Right atrium auricular region (tissue), 2 donors: ENCODE data around the gene SLC49A4. TPM values are rescaled to one million over a fixed set of nuclear protein-coding genes. Genes with fewer than 3 reads are reported as not detected.

Experiments used
- DNase-seq: peaks from one replicate; pipeline ENCODE4 v3.0.0-alpha.2; 2019; ENCODE audit warnings: low spot score
- H3K27ac ChIP-seq, 2 donors: fragments of 200-600 bp; sonication (generic); 1 replicate in 1 of 2; 2 replicates in 1 of 2; pipeline ENCODE4 v1.5.1; 2016 to 2019
- H3K27me3 ChIP-seq, 2 donors: fragments of 200-600 bp; sonication (generic); one replicate each; pipeline versions ENCODE4 v1.5.1 to v1.6.0; 2017 to 2019
- H3K36me3 ChIP-seq: fragments of 200-600 bp; sonication (generic); one replicate; pipeline ENCODE4 v1.5.1; 2016
- H3K4me1 ChIP-seq, 2 donors: fragments of 200-600 bp; sonication (generic); one replicate each; pipeline versions ENCODE4 v1.5.1 to v1.6.0; 2017 to 2019
- H3K4me3 ChIP-seq, 2 donors: fragments of 200-600 bp; sonication (generic); 1 replicate in 1 of 2; 2 replicates in 1 of 2; pipeline ENCODE4 v1.5.1; 2017 to 2019; ENCODE audit warnings: mild to moderate bottlenecking in 1 of 2, moderate library complexity in 1 of 2
- H3K9me3 ChIP-seq, 2 donors: fragments of 200-600 bp; sonication (generic); one replicate each; pipeline ENCODE4 v1.5.1; 2019
- CTCF ChIP-seq, 2 donors: fragments of 200-600 bp; sonication (generic); IDR thresholded peaks; one replicate each; pipeline ENCODE4 v1.5.1; 2019; ENCODE audit warnings: antibody characterized with exemption in 2 of 2
- total RNA-seq, 2 donors: library from RNA; depleted of rRNA; stranded (reverse); fragments of >200 nt; gene quantifications; one replicate each; pipeline ENCODE4 v1.1.0, GENCODE V29; 2016

SLC49A4 gene
- total RNA-seq, 2 donors from 2014 or later, result 22.9 to 25.7 TPM

- Histone ChIP-seq H3K27me3 (no peaks in the 10 kb centered on the region), H3K9me3 (no peaks in the 10 kb centered on the region), H3K4me1 (no peaks in the 10 kb centered on the region), H3K27ac (no peak overlapping the region), H3K4me3 (no peak overlapping the region), H3K36me3 (no peaks in the 10 kb centered on the region)
- DNase-seq, result no peak
- no peak for TF ChIP-seq CTCF (IDR thresholded peaks at IDR 0.05)
These were observed 118.8 kb downstream of the SLC49A4 start for GRCh38 chr3:122913539-122914100.

- Histone ChIP-seq H3K27ac (no peak overlapping the region), H3K4me3 (no peak overlapping the region), H3K27me3 (no peaks in the 10 kb centered on the region), H3K9me3 (no peaks in the 10 kb centered on the region), H3K4me1 (no peaks in the 10 kb centered on the region), H3K36me3 (no peaks in the 10 kb centered on the region)
- DNase-seq, result no peak
- no peak for TF ChIP-seq CTCF (IDR thresholded peaks at IDR 0.05)
These were observed 120.6 kb downstream of the SLC49A4 start for GRCh38 chr3:122915300-122916055.

GRCh38 chr3:122916084-122916483 lies 121.2 kb downstream of the SLC49A4 start:
- DNase-seq, result no peak
- Histone ChIP-seq H3K36me3 (no peaks in the 10 kb centered on the region), H3K27me3 (no peaks in the 10 kb centered on the region), H3K4me3 (no peak overlapping the region), H3K9me3 (no peaks in the 10 kb centered on the region), H3K27ac (no peak overlapping the region), H3K4me1 (no peaks in the 10 kb centered on the region)
- TF ChIP-seq CTCF (IDR thresholded peaks at IDR 0.05), result no peak

DNA sequence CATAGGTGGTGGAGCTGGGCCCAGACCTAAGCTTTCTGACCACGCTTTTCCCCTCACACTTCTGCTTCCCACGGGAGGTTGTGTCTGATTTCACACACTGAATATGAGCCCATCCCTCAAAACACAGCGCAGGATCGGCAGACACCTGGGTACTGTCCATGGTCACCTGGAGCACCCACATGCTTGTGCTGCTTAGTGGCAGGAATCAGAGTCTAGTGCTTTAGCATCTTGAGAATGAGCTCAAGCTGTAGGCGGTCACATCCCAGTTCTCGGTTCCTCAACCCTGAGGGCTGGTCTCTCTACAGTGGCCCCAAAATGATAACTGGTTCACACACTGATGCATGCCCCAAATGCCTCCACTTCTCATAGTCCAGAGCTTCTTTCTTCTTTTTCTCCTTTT lies 121.7 kb downstream of the SLC49A4 start:
- Histone ChIP-seq H3K36me3 (no peaks in the 10 kb centered on the region), H3K9me3 (no peaks in the 10 kb centered on the region), H3K4me1 (no peaks in the 10 kb centered on the region), H3K4me3 (no peak overlapping the region), H3K27ac (no peak overlapping the region), H3K27me3 (no peaks in the 10 kb centered on the region)
- DNase-seq, result no peak
- TF ChIP-seq CTCF (IDR thresholded peaks at IDR 0.05), result no peak

DNA sequence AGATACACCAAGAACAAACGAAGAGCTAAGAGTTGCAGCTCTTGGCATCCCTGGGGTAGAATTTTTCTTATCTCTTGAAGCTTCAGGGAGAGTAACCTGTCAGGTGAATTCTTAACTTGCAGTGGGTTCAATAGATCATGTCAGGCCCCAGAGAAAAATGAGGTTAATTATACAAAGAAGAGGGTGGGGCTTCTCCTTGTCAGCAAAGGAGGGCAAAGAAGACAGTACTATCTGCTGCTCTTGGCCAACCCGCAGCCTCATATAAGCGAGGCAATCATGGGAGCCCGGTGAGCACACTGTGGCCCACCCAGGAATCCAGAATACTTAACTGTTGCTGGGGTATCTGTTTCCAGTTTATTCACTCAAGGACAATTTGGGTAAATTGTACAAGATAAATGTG lies 122.5 kb downstream of the SLC49A4 start:
- DNase-seq, result no peak
- H3K36me3 ChIP-seq, result no peaks in the 10 kb centered on the region
- no peaks in the 10 kb centered on the region for H3K9me3 ChIP-seq
- H3K4me3 ChIP-seq, result no peak overlapping the region
- no peaks in the 10 kb centered on the region for H3K4me1 ChIP-seq
- TF ChIP-seq CTCF (IDR thresholded peaks at IDR 0.05), result no peak
- H3K27ac ChIP-seq, result no peak overlapping the region
- no peaks in the 10 kb centered on the region for H3K27me3 ChIP-seq
